ENCODE results near the gene MAOA. TPM values are rescaled to one million over a fixed set of nuclear protein-coding genes. Genes with fewer than 3 reads are reported as not detected.

The MAOA gene
- total RNA-seq, 1 experiment from 2014 or later: 0.23 TPM

DNA sequence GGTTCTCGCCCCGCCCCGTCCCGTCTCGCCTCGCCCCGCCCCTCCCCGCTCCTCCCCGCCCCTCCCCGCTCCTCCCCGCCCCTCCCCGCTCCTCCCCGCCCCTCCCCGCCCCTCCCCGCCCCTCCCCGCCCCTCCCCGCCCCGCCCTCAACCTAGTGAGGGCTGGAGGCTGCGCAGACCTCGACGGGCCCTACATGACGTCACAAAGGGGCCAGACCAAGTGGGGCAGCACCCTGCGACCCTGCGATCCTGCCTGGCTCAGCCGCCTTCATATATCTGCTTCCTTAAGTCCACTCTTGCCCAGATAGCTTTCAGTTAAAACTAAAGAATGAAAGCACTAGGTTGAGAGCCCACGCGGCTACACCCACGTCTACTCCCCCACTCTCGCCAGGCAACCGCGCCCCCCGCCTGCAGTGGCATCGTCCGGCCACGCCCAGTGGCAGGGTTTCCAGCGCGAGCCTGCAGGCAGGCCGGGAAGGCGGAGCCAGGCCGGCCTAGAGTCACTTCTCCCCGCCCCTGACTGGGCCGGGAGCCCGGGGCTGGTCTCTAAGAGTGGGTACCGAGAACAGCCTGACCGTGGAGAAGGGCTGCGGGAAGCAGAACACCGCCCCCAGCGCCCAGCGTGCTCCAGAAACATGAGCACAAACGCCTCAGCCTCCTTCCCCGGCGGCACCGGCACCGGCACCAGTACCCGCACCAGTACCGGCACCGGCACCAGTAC lies 1.5 kb upstream of the MAOA start:
- H3K4me3 ChIP-seq (ENCODE audit: low read depth in 2 of 2, low read length in 2 of 2): peak overlapping the region; percentile 39 to 63
- intact Hi-C loops (cut with micrococcal nuclease; ENCODE audit: unreplicated experiment) (no loop called here), in situ Hi-C loops (cut with HindIII; ENCODE audit: low pct_unique_long_range_greater_than_20kb, low sequenced_read_pairs) (no loop called here)
- BruUV-seq (replicated peaks): no TSS peak
- POLR2A ChIA-PET: no interaction called here
- no peaks in the 10 kb centered on the region; the same call in 1 of the 2 replicates for H3K36me3 ChIP-seq (ENCODE audit: control insufficient read depth, insufficient read depth, low read length)
- ATAC-seq (peak; percentile 97), DNase-seq (ENCODE audit: low read depth, low spot score) (peak; percentile 28)
- H3K27me3 ChIP-seq (ENCODE audit: control insufficient read depth, insufficient read depth, low read length): no peaks in the 10 kb centered on the region
- no peaks in the 10 kb centered on the region for H3K9me3 ChIP-seq (ENCODE audit: control insufficient read depth, insufficient read depth, low read depth, low read length)
- no peak overlapping the region; the same call in 1 of the 2 replicates for H3K27ac ChIP-seq (ENCODE audit: low read length)
- no peaks in the 10 kb centered on the region for H3K4me1 ChIP-seq (ENCODE audit: control insufficient read depth, insufficient read depth, low read length)
- CTCF ChIA-PET: no interaction called here
- TF ChIP-seq, protein P1, sequence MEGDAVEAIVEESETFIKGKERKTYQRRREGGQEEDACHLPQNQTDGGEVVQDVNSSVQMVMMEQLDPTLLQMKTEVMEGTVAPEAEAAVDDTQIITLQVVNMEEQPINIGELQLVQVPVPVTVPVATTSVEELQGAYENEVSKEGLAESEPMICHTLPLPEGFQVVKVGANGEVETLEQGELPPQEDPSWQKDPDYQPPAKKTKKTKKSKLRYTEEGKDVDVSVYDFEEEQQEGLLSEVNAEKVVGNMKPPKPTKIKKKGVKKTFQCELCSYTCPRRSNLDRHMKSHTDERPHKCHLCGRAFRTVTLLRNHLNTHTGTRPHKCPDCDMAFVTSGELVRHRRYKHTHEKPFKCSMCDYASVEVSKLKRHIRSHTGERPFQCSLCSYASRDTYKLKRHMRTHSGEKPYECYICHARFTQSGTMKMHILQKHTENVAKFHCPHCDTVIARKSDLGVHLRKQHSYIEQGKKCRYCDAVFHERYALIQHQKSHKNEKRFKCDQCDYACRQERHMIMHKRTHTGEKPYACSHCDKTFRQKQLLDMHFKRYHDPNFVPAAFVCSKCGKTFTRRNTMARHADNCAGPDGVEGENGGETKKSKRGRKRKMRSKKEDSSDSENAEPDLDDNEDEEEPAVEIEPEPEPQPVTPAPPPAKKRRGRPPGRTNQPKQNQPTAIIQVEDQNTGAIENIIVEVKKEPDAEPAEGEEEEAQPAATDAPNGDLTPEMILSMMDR (IDR thresholded peaks at IDR 0.05): peak; percentile 22; the same call in 1 of the 2 replicates
- TF ChIP-seq, protein P2, sequence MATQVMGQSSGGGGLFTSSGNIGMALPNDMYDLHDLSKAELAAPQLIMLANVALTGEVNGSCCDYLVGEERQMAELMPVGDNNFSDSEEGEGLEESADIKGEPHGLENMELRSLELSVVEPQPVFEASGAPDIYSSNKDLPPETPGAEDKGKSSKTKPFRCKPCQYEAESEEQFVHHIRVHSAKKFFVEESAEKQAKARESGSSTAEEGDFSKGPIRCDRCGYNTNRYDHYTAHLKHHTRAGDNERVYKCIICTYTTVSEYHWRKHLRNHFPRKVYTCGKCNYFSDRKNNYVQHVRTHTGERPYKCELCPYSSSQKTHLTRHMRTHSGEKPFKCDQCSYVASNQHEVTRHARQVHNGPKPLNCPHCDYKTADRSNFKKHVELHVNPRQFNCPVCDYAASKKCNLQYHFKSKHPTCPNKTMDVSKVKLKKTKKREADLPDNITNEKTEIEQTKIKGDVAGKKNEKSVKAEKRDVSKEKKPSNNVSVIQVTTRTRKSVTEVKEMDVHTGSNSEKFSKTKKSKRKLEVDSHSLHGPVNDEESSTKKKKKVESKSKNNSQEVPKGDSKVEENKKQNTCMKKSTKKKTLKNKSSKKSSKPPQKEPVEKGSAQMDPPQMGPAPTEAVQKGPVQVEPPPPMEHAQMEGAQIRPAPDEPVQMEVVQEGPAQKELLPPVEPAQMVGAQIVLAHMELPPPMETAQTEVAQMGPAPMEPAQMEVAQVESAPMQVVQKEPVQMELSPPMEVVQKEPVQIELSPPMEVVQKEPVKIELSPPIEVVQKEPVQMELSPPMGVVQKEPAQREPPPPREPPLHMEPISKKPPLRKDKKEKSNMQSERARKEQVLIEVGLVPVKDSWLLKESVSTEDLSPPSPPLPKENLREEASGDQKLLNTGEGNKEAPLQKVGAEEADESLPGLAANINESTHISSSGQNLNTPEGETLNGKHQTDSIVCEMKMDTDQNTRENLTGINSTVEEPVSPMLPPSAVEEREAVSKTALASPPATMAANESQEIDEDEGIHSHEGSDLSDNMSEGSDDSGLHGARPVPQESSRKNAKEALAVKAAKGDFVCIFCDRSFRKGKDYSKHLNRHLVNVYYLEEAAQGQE (IDR thresholded peaks at IDR 0.05; ENCODE audit: insufficient read depth in 1 of 2, low read depth in 2 of 2, low read length in 1 of 2): no peak

DNA sequence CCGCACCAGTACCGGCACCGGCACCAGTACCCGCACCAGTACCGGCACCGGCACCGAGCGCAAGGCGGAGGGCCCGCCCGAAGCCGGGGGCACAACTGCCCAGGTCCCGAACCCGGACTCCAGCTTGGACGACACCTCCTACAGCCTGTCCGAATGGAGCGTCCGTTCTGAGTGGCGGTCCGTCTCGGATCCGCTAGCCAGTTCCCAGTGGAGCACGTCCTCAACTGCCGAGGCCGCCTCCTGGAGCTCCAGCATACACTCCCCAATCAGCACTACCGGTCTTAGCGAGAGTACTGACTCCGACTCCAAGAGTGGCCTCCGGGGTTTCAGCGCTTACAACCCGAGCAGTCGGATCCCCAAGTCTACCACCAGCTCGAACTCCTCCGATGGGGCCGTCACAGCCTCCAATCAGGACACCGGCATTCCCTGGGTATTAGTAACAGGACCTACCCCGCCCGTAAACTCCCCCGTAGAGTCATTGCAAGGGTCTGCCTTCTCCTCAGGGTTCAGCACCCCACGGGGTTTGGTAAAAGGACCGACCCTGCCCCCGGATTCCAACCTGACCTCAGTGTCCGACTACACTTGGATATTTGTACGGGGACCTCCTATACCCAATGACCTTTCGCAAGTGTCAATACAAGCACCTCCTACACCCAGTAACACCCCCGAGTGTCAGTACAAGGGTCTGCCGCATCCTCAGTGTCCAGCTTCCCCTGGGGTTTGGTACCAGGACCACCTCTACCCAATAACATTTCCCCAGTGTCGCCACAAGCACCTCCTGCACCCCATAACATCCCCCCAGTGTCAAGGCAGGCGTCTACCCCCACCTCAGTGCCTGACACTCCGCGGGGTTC lies 721 bp upstream of the MAOA start:
- intact Hi-C loops (cut with micrococcal nuclease; ENCODE audit: unreplicated experiment): no loop called here
- ATAC-seq (peak; percentile 73), DNase-seq (ENCODE audit: low read depth, low spot score) (no peak)
- no TSS peak for BruUV-seq (replicated peaks)
- TF ChIP-seq, protein P1 (IDR thresholded peaks at IDR 0.05): no peak
- TF ChIP-seq TCF7L2 (IDR thresholded peaks at IDR 0.05; ENCODE audit: low read depth, low read length) (no peak), POLR2AphosphoS5 (IDR thresholded peaks at IDR 0.05; ENCODE audit: low read depth, low read length) (no peak), SIN3A (IDR thresholded peaks at IDR 0.05; ENCODE audit: borderline replicate concordance, insufficient read depth, low read depth, low read length) (no peak)
- TF ChIP-seq, protein P2 (IDR thresholded peaks at IDR 0.05; ENCODE audit: insufficient read depth in 1 of 2, low read depth in 2 of 2, low read length in 1 of 2): no peak
- no peak overlapping the region for H3K27ac ChIP-seq (ENCODE audit: low read length)
- peak overlapping the region; percentile 39 to 63 for H3K4me3 ChIP-seq (ENCODE audit: low read depth in 2 of 2, low read length in 2 of 2)
- no peaks in the 10 kb centered on the region; the same call in 1 of the 2 replicates for H3K36me3 ChIP-seq (ENCODE audit: control insufficient read depth, insufficient read depth, low read length)
- no peaks in the 10 kb centered on the region for H3K27me3 ChIP-seq (ENCODE audit: control insufficient read depth, insufficient read depth, low read length)
- in situ Hi-C loops (cut with HindIII; ENCODE audit: low pct_unique_long_range_greater_than_20kb, low sequenced_read_pairs): no loop called here
- POLR2A ChIA-PET: no interaction called here
- CTCF ChIA-PET: no interaction called here
- no peaks in the 10 kb centered on the region for H3K9me3 ChIP-seq (ENCODE audit: control insufficient read depth, insufficient read depth, low read depth, low read length)
- no peaks in the 10 kb centered on the region for H3K4me1 ChIP-seq (ENCODE audit: control insufficient read depth, insufficient read depth, low read length)

All from Panc1 (cell line).